Mesendoderm (in vitro differentiated cells): ENCODE data around the gene CCDC27.

Experiments
- DNase-seq: peaks from one replicate; pipeline ENCODE4 v3.0.0; 2013
- H2AK5ac ChIP-seq: 2 replicates; pipeline ENCODE4 v1.6.1; 2013; ENCODE audit warnings: low read length, inconsistent platforms
- H2BK120ac ChIP-seq: 2 replicates; pipeline ENCODE4 v1.6.1; 2013; ENCODE audit warnings: low read depth, mild to moderate bottlenecking, low read length, moderate library complexity, mixed read lengths
- H2BK15ac ChIP-seq: replicated peaks from 2 replicates; pipeline ENCODE4 v1.6.1; 2013; ENCODE audit warnings: low read depth, mild to moderate bottlenecking, moderate library complexity
- H2BK5ac ChIP-seq: 2 replicates; pipeline ENCODE4 v1.6.1; 2013; ENCODE audit warnings: low read length, inconsistent platforms
- H3K18ac ChIP-seq: 2 replicates; pipeline ENCODE4 v1.6.1; 2013; ENCODE audit warnings: mild to moderate bottlenecking, low read length, mixed read lengths
- H3K23ac ChIP-seq: one replicate; pipeline ENCODE4 v1.6.1; 2013; ENCODE audit warnings: low read length
- H3K27ac ChIP-seq: 2 replicates; pipeline ENCODE4 v1.5.1; 2013; ENCODE audit warnings: low read depth, mild to moderate bottlenecking, inconsistent platforms, low read length, moderate library complexity
- H3K27me3 ChIP-seq: 2 replicates; pipeline ENCODE4 v1.6.1; 2013; ENCODE audit warnings: low read length, control low read depth, mild to moderate bottlenecking, inconsistent platforms; ENCODE audit not compliant: insufficient read depth, poor library complexity
- H3K36me3 ChIP-seq: 2 replicates; pipeline ENCODE4 v1.6.1; 2013; ENCODE audit warnings: low read length, inconsistent platforms; ENCODE audit not compliant: control insufficient read depth, insufficient read depth
- H3K4ac ChIP-seq: one replicate; pipeline ENCODE4 v1.6.1; 2013; ENCODE audit warnings: low read depth, mild to moderate bottlenecking, low read length, moderate library complexity
- H3K4me1 ChIP-seq: 2 replicates; pipeline ENCODE4 v1.6.1; 2013; ENCODE audit warnings: low read depth, low read length, inconsistent platforms; ENCODE audit not compliant: control insufficient read depth
- H3K4me2 ChIP-seq: 2 replicates; pipeline ENCODE4 v1.6.1; 2013; ENCODE audit warnings: low read length
- H3K4me3 ChIP-seq: 2 replicates; pipeline ENCODE4 v1.5.1; 2013; ENCODE audit warnings: mild to moderate bottlenecking, low read length
- H3K56ac ChIP-seq: one replicate; pipeline ENCODE4 v1.6.1; 2013; ENCODE audit warnings: low read length
- H3K79me1 ChIP-seq: 2 replicates; pipeline ENCODE4 v1.6.1; 2013; ENCODE audit warnings: low read length, inconsistent platforms
- H3K79me2 ChIP-seq: 2 replicates; pipeline ENCODE4 v1.6.1; 2013; ENCODE audit warnings: mild to moderate bottlenecking, low read length; ENCODE audit not compliant: control insufficient read depth, insufficient read depth
- H3K9ac ChIP-seq: 2 replicates; pipeline ENCODE4 v1.6.1; 2013; ENCODE audit warnings: low read length, inconsistent platforms
- H4K5ac ChIP-seq: one replicate; pipeline ENCODE4 v1.6.1; 2013; ENCODE audit warnings: low read length
- H4K8ac ChIP-seq: one replicate; pipeline ENCODE4 v1.6.1; 2013; ENCODE audit warnings: low read depth, mild to moderate bottlenecking, control low read depth, low read length, moderate library complexity
- WGBS: extraction: QIAGEN DNeasy Blood & Tissue Kit; methylation state at CpG from one replicate; pipeline ENCODE4 v1.1.7; 2013; ENCODE audit warnings: low lambda C conversion rate, missing lambda C conversion rate; ENCODE audit not compliant: insufficient coverage; ENCODE audit errors: extremely low coverage; 5-methylcytosine and 5-hydroxymethylcytosine counted together

CCDC27 gene

DNA sequence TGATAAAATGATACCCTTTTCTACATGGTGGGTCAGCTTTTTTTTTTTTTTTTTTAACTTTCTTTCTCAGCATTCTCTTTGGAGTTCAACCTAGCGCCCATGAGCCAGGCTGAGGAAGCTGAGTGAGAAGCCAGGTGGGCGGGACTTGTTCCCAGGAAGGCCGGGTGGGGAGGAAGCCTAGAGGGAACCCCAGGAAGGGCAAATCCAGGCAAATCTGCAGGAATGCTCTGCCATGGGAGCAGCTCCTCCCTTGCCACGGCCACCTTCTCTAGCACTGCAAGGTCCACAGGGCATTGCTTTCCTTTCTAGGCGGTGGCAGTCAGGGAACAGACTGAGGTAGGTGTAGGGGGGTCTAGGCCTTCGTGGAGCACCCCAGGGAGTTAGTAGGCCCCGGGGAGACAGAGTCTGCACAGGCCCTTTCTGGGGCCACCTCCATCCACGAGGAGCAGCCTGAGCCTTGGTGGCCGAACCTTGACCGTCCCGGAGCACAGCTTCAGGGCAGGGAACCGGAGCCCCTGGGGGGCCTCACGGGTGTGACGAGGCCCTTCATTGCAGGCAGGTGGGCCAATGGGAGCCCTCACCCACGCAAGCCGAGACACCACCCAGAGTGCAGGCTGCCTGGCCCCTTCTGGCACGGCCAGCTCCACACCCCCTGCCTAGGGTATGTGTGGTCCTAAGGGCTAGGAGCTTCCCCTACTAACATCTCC lies 18.2 kb upstream of the CCDC27 start:
- no peak overlapping the region for H3K4me2 ChIP-seq
- no peak overlapping the region for H3K27ac ChIP-seq
- H4K8ac ChIP-seq, result no peak overlapping the region
- peaks cover 5% of the 10 kb centered on the region for H3K36me3 ChIP-seq
- no peak overlapping the region for H3K18ac ChIP-seq
- H3K4me1 ChIP-seq, result no peaks in the 10 kb centered on the region
- no peak overlapping the region for H3K4me3 ChIP-seq
- no CpG with 5 or more reads among the region's 17 CpGs for WGBS
- H2BK5ac ChIP-seq, result no peak overlapping the region
- no peak overlapping the region for H3K4ac ChIP-seq
- H3K79me2 ChIP-seq, result no peaks in the 10 kb centered on the region
- H3K9ac ChIP-seq, result no peak overlapping the region
- no peak overlapping the region for H4K5ac ChIP-seq
- no peaks in the 10 kb centered on the region for H3K27me3 ChIP-seq
- no peaks in the 10 kb centered on the region for H3K79me1 ChIP-seq
- no peak overlapping the region for H3K56ac ChIP-seq
- no peak for DNase-seq
- no peak overlapping the region for H2BK120ac ChIP-seq
- no peak overlapping the region for H3K23ac ChIP-seq
- H2AK5ac ChIP-seq, result no peak overlapping the region
- H2BK15ac ChIP-seq, result no peak overlapping the region

DNA sequence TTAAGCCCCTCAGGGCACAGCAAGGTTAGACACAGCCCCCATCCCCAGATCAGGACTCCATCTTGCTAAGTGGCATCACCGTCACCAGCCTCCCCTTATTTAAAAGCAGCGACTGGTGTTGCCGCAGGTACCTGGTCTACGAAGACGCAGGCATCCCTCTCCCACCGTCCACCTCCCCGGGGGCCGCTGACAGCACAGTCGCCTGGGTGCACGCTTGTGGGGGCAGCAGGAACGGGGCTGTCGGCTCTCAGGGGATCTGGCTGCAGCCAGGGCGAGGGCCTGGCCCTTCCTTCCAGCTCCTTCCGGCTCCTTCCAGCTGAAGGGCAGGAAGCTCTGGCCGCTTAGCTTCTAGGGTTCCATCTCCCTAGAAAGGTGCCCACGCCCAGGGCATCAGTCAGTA lies 17.6 kb upstream of the CCDC27 start:
- no CpG with 5 or more reads among the region's 16 CpGs for WGBS
- Histone ChIP-seq H3K56ac (no peak overlapping the region), H3K79me2 (no peaks in the 10 kb centered on the region), H3K9ac (no peak overlapping the region), H3K27ac (no peak overlapping the region), H3K23ac (no peak overlapping the region), H2BK120ac (no peak overlapping the region), H3K79me1 (no peaks in the 10 kb centered on the region), H2AK5ac (no peak overlapping the region), H4K8ac (no peak overlapping the region), H2BK15ac (no peak overlapping the region), H3K4me1 (no peaks in the 10 kb centered on the region), H3K36me3 (peaks cover 5% of the 10 kb centered on the region), H3K4me3 (no peak overlapping the region), H3K4me2 (no peak overlapping the region), H3K18ac (no peak overlapping the region), H3K4ac (no peak overlapping the region), H4K5ac (no peak overlapping the region), H3K27me3 (no peaks in the 10 kb centered on the region), H2BK5ac (no peak overlapping the region)
- no peak for DNase-seq

DNA sequence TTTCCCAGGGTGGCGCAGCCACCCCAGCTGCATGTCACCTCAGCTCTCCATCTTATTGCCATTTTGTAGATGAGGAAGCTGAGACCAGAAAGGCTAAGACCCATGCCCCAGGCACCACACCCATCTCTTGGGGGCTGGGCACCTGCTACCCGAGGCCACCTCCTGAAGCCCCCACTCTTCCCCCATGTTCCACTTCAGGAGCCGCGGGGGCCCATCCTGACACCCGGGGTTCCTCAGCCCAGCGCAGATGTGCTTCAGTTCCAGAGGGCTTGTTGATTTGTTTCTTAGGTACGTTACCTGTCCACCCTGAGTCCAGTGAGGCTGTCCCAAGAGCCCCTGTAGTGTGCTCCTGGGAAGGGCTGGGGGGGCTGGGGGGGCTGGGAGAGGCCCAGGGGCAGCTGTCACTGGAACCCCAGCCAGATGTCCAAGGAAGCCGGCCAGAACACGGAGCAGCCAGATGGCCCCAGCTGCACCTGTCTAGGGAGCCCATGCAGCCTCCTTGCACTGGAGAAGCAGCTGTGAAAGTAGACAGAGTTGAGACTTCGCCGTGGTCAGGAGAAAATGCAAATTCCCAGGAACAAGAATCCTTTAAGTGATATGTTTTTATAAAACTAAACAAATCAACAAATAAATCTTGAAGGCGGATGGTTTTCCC lies 17.1 kb upstream of the CCDC27 start:
- Histone ChIP-seq H3K56ac (no peak overlapping the region), H2AK5ac (no peak overlapping the region), H3K4me3 (no peak overlapping the region), H3K27me3 (no peaks in the 10 kb centered on the region), H3K4me2 (no peak overlapping the region), H3K27ac (no peak overlapping the region), H3K79me2 (no peaks in the 10 kb centered on the region), H3K79me1 (no peaks in the 10 kb centered on the region), H3K18ac (no peak overlapping the region), H4K8ac (no peak overlapping the region), H2BK15ac (no peak overlapping the region), H4K5ac (no peak overlapping the region), H2BK5ac (no peak overlapping the region), H2BK120ac (no peak overlapping the region), H3K4ac (no peak overlapping the region), H3K23ac (no peak overlapping the region), H3K36me3 (peaks cover 5% of the 10 kb centered on the region), H3K4me1 (no peaks in the 10 kb centered on the region), H3K9ac (no peak overlapping the region)
- DNase-seq, result no peak
- no CpG with 5 or more reads among the region's 12 CpGs for WGBS

DNA sequence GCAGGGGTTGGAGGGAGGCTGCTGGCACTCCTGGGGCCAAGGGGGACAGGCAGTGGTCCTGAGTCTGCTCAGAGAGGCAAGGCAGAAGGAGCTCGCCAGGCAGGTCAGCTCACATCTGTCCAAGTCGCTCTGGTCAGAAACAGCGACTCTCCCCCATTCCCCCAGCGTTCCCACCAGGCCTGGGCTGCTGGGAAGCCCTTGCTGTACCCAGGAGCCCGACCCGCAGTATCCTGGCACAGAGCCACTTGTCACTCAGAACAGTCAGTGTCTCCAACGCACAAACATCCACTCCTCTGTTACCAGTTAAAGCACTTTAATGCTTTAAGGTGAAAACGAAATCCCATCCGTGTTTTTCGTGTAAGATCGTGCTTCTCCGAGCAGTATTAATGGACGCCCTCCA lies 16.6 kb upstream of the CCDC27 start:
- no peak overlapping the region for H4K5ac ChIP-seq
- WGBS, result no CpG with 5 or more reads among the region's 13 CpGs
- H3K79me1 ChIP-seq, result no peaks in the 10 kb centered on the region
- no peak overlapping the region for H3K4ac ChIP-seq
- no peak overlapping the region for H4K8ac ChIP-seq
- no peak overlapping the region for H2AK5ac ChIP-seq
- no peak overlapping the region for H2BK15ac ChIP-seq
- no peak overlapping the region for H3K4me3 ChIP-seq
- H3K27ac ChIP-seq, result no peak overlapping the region
- H3K9ac ChIP-seq, result no peak overlapping the region
- peaks cover 5% of the 10 kb centered on the region for H3K36me3 ChIP-seq
- no peak for DNase-seq
- H3K79me2 ChIP-seq, result no peaks in the 10 kb centered on the region
- no peak overlapping the region for H2BK5ac ChIP-seq
- no peak overlapping the region for H2BK120ac ChIP-seq
- H3K4me2 ChIP-seq, result no peak overlapping the region
- H3K4me1 ChIP-seq, result no peaks in the 10 kb centered on the region
- no peak overlapping the region for H3K18ac ChIP-seq
- no peaks in the 10 kb centered on the region for H3K27me3 ChIP-seq
- H3K23ac ChIP-seq, result no peak overlapping the region
- no peak overlapping the region for H3K56ac ChIP-seq

DNA sequence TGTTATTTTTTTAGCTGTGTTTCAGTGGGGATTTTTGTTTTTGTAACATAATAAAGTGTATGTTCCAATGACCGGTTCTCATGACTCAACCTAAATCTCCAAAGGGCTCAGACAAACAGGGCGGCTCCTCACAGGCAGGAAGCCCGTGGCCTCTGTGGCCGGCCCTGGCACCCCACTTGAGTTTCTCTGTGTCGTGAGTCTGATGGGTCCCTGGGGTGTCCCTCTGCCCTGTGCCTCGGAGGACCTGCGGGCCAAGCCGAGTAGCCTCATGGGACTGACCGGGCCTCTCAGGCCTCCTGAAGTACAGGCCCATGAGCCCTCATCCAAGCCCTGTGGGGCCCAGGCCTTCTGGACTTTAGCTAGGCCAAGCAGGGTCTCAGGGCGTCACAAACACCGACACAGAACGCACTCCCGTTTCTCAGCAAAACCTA lies 16.1 kb upstream of the CCDC27 start:
- Histone ChIP-seq H4K8ac (no peak overlapping the region), H3K27ac (no peak overlapping the region), H2BK15ac (no peak overlapping the region), H4K5ac (no peak overlapping the region), H2BK5ac (no peak overlapping the region), H3K79me2 (no peaks in the 10 kb centered on the region), H3K79me1 (no peaks in the 10 kb centered on the region), H3K9ac (no peak overlapping the region), H2BK120ac (no peak overlapping the region), H3K36me3 (peaks cover 5% of the 10 kb centered on the region), H3K27me3 (no peaks in the 10 kb centered on the region), H3K56ac (no peak overlapping the region), H3K23ac (no peak overlapping the region), H2AK5ac (no peak overlapping the region), H3K4ac (no peak overlapping the region), H3K4me1 (no peaks in the 10 kb centered on the region), H3K4me2 (no peak overlapping the region), H3K4me3 (no peak overlapping the region), H3K18ac (no peak overlapping the region)
- no peak for DNase-seq
- no CpG with 5 or more reads among the region's 13 CpGs for WGBS
